ENCODE data around the gene NCAPG2.
"Not testable (repeated sequence)": the region's sequence is repeated elsewhere in the genome, so short reads cannot be mapped to it uniquely, and the experiment has no call there.

The NCAPG2 gene

GRCh38 chr7:158705234-158705850 is 738 bp upstream of the NCAPG2 start:
- DNase-seq (ENCODE audit: low spot score) = no peak

- DNase-seq (ENCODE audit: low spot score) = not testable (repeated sequence)
These were observed 703 bp downstream of the NCAPG2 start for GRCh38 chr7:158703679-158704523.

GRCh38 chr7:158702944-158703343 is 1.7 kb downstream of the NCAPG2 start:
- DNase-seq (ENCODE audit: low spot score) = no peak

GRCh38 chr7:158702196-158702595 is 2.4 kb downstream of the NCAPG2 start:
- DNase-seq (ENCODE audit: low spot score) = no peak

- DNase-seq (ENCODE audit: low spot score) = no peak
These were observed 4.6 kb downstream of the NCAPG2 start for GRCh38 chr7:158700008-158700407.

- DNase-seq (ENCODE audit: low spot score) = no peak
These were observed 5.3 kb downstream of the NCAPG2 start for GRCh38 chr7:158699341-158699740.

- no peak for DNase-seq (ENCODE audit: low spot score)
These were observed 5.9 kb downstream of the NCAPG2 start for GRCh38 chr7:158698657-158699195.

- DNase-seq (ENCODE audit: low spot score) = not testable (repeated sequence)
These were observed 7.0 kb downstream of the NCAPG2 start for GRCh38 chr7:158697597-158697996.

GRCh38 chr7:158695726-158696452 is 8.7 kb downstream of the NCAPG2 start:
- DNase-seq (ENCODE audit: low spot score) = peak; percentile 88

GRCh38 chr7:158695056-158695455 is 9.5 kb downstream of the NCAPG2 start:
- no peak for DNase-seq (ENCODE audit: low spot score)

GRCh38 chr7:158694650-158695049 is 10.0 kb downstream of the NCAPG2 start:
- no peak for DNase-seq (ENCODE audit: low spot score)

GRCh38 chr7:158689488-158689887 is 15.1 kb downstream of the NCAPG2 start:
- no peak for DNase-seq (ENCODE audit: low spot score)

GRCh38 chr7:158687406-158687805 is 17.2 kb downstream of the NCAPG2 start:
- DNase-seq (ENCODE audit: low spot score) = no peak

GRCh38 chr7:158685693-158686092 is 18.9 kb downstream of the NCAPG2 start:
- DNase-seq (ENCODE audit: low spot score) = peak; percentile 12

GRCh38 chr7:158684329-158684728 is 20.3 kb downstream of the NCAPG2 start:
- peak; percentile 57 for DNase-seq (ENCODE audit: low spot score)

- DNase-seq (ENCODE audit: low spot score) = no peak
These were observed 21.1 kb downstream of the NCAPG2 start for GRCh38 chr7:158683541-158683940.

GRCh38 chr7:158682456-158682855 is 22.1 kb downstream of the NCAPG2 start:
- no peak for DNase-seq (ENCODE audit: low spot score)

- DNase-seq (ENCODE audit: low spot score) = peak; percentile 26
These were observed 23.9 kb downstream of the NCAPG2 start for GRCh38 chr7:158680754-158681153.

- DNase-seq (ENCODE audit: low spot score) = no peak
These were observed 27.7 kb downstream of the NCAPG2 start for GRCh38 chr7:158676906-158677305.

- DNase-seq (ENCODE audit: low spot score) = peak; percentile 39
These were observed 28.3 kb downstream of the NCAPG2 start for GRCh38 chr7:158676171-158676840.

- no peak for DNase-seq (ENCODE audit: low spot score)
These were observed 31.6 kb downstream of the NCAPG2 start for GRCh38 chr7:158672975-158673374.

GRCh38 chr7:158668086-158668485 is 36.5 kb downstream of the NCAPG2 start:
- not testable (repeated sequence) for DNase-seq (ENCODE audit: low spot score)
